ENCODE data around the gene ARG2. TPM values are rescaled to one million over a fixed set of nuclear protein-coding genes. Genes with fewer than 3 reads are reported as not detected.

ARG2 gene
- total and polyA plus RNA-seq, 9 of the 15 experiments (the other 6 are each of a cell fraction or from before 2014, with no cell fraction given): 6.2 to 75.0 (median 17.8) TPM

- TF ChIP-seq RREB1 (CRISPR knock-in tag; IDR thresholded peaks at IDR 0.05): no peak
- TF ChIP-seq TARDBP (IDR thresholded peaks at IDR 0.05): no peak
- TF ChIP-seq ZNF133 (CRISPR knock-in tag; IDR thresholded peaks at IDR 0.05): no peak
- TF ChIP-seq TCF7 (IDR thresholded peaks at IDR 0.05; ENCODE audit: borderline replicate concordance): no peak
- peak; percentile 69 to 97 (median 81) for TF ChIP-seq CTCF (IDR thresholded peaks at IDR 0.05 in 2 of 3, conservative IDR thresholded peaks at IDR 0.05 in 1 of 3; ENCODE audit: insufficient read depth in 2 of 3, low read depth in 1 of 3, low read length in 3 of 3)
- TF ChIP-seq CCNT2 (IDR thresholded peaks at IDR 0.05; ENCODE audit: borderline replicate concordance, extremely low read depth, insufficient read length, low read depth, low read length): peak; percentile 56
- no peak for TF ChIP-seq HEY1 (CRISPR knock-in tag; IDR thresholded peaks at IDR 0.05; ENCODE audit: borderline replicate concordance)
- TF ChIP-seq NFE2 (IDR thresholded peaks at IDR 0.05; ENCODE audit: low read depth): no peak
- TF ChIP-seq SP1 (CRISPR knock-in tag; IDR thresholded peaks at IDR 0.05): peak; percentile 65; the same call in 1 of the 2 replicates
- TF ChIP-seq ATF6 (CRISPR knock-in tag; IDR thresholded peaks at IDR 0.05): no peak
- no peak for TF ChIP-seq ZNF507 (tag; conservative IDR thresholded peaks at IDR 0.05)
- no peak for TF ChIP-seq E4F1 (CRISPR knock-in tag; IDR thresholded peaks at IDR 0.05; ENCODE audit: borderline replicate concordance)
- TF ChIP-seq KAT2B (IDR thresholded peaks at IDR 0.05; ENCODE audit: low read depth, low read length): no peak
- 0 out of 2 replicates have a peak, but pooled peaks have one; percentile 47 for TF ChIP-seq ERF (CRISPR knock-in tag; IDR thresholded peaks at IDR 0.05)
- TF ChIP-seq RBFOX2 (IDR thresholded peaks at IDR 0.05; ENCODE audit: low read depth, low read length): peak; percentile 90
These were observed 19.8 kb upstream of the ARG2 start, which contains the start of gene PIGH (continued) for GRCh38 chr14:67599698-67600561.
